Activated T-helper 1 cell treated with anti-CD3 and anti-CD28 coated beads, Interleukin-2, amount 50 U/mL, for 16 hours (primary cell): ENCODE measurements around the gene PRMT5.
A peak's percentile ranks its signal among the peaks of the same experiment; 100 is the strongest.

Experiments used
- DNase-seq, 2 donors: peaks; one replicate each; pipeline ENCODE4 v3.0.0-alpha.2; 2020; ENCODE audit warnings: low read depth in 1 of 2, low spot score in 1 of 2

Gene PRMT5

GRCh38 chr14:22878271-22879246 is 50.6 kb downstream of the PRMT5 start:
- DNase-seq: no peak

- DNase-seq: no peak
Observed at GRCh38 chr14:22877000-22877501, 52.1 kb downstream of the PRMT5 start.

- no peak for DNase-seq
Observed at GRCh38 chr14:22875748-22876319, 53.3 kb downstream of the PRMT5 start.

- DNase-seq: no peak
Observed at GRCh38 chr14:22875003-22875747, 54.0 kb downstream of the PRMT5 start.

- no peak for DNase-seq
Observed at GRCh38 chr14:22872833-22873520, 56.2 kb downstream of the PRMT5 start.

- DNase-seq: peak; percentile 56 to 59
Observed at GRCh38 chr14:22872033-22872832, 56.9 kb downstream of the PRMT5 start.

- peak; percentile 56 to 61 for DNase-seq
Observed at GRCh38 chr14:22871224-22872032, 57.7 kb downstream of the PRMT5 start, which contains the start of gene LRP10. LRP10 (plus strand) TSS chr14:22871740; CDS start chr14:22872304, 564 bp downstream.

- no peak for DNase-seq
Observed at GRCh38 chr14:22870811-22871223, 58.4 kb downstream of the PRMT5 start.
